Measurements from ENCODE around the gene LRRC26. TPM values are rescaled to one million over a fixed set of nuclear protein-coding genes. Genes with fewer than 3 reads are reported as not detected.
A peak's percentile ranks its signal among the peaks of the same experiment; 100 is the strongest.

LRRC26 gene, protein sequence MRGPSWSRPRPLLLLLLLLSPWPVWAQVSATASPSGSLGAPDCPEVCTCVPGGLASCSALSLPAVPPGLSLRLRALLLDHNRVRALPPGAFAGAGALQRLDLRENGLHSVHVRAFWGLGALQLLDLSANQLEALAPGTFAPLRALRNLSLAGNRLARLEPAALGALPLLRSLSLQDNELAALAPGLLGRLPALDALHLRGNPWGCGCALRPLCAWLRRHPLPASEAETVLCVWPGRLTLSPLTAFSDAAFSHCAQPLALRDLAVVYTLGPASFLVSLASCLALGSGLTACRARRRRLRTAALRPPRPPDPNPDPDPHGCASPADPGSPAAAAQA
- total RNA-seq = not detected

DNA sequence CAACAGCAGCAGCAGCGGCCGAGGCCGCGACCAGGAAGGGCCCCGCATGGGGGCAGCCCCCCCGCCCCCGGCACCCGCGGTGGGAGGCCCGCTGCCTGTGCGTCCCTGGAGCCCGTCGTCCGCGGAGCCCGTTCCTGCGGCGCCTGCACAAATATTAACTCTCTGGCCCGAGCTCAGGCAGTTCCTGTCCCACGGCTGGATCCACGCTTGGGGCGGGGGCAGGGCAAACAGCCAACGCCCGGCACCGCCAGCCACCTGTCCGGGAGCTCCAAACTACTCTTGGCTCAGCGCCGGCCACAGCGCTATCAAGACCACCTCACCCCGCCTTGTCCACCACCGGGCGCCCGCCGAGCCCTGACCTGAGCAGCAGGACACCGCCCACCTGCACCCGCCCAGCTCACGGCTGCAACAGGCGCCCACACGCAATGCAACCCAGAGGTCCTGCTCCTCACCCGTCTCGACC is at the start of gene LRRC26:
LRRC26 (minus strand) TSS at position 156 of the 463 bp plus-strand sequence; CDS start at position 48, 108 bp downstream.
- no peaks in the 10 kb centered on the region for H3K9me3 ChIP-seq (ENCODE audit: control insufficient read depth in 3 of 3, low read length in 3 of 3)
- no peaks in the 10 kb centered on the region for H3K36me3 ChIP-seq (ENCODE audit: control insufficient read depth in 3 of 3, insufficient read depth in 3 of 3, low read length in 3 of 3)
- H3K4me3 ChIP-seq (ENCODE audit: low read length in 3 of 3) = peak within 1 kb of the TSS in 2 of 3 donors; percentile 62 to 64
- H3K27me3 ChIP-seq (ENCODE audit: control insufficient read depth in 3 of 3, insufficient read depth in 3 of 3, low read length in 3 of 3) = peaks cover 60 to 94% (median 82%) of the 10 kb centered on the region in 3 donors
- no peak within 1 kb of the TSS for H3K27ac ChIP-seq (ENCODE audit: low read depth, low read length)
- peak within 1 kb of the TSS in 1 of 3 donors; percentile 45 for H3K9ac ChIP-seq (ENCODE audit: low read depth in 1 of 3, low read length in 3 of 3)
- peaks cover 13 to 23% (median 16%) of the 10 kb centered on the region in 3 donors for H3K4me1 ChIP-seq (ENCODE audit: control insufficient read depth in 3 of 3, insufficient read depth in 3 of 3, low read length in 3 of 3)

- Histone ChIP-seq H3K9ac (ENCODE audit: low read depth in 1 of 3, low read length in 3 of 3) (peak overlapping the region in 2 of 3 donors; percentile 8 to 80), H3K4me1 (ENCODE audit: control insufficient read depth in 3 of 3, insufficient read depth in 3 of 3, low read length in 3 of 3) (peaks cover 16 to 34% (median 22%) of the 10 kb centered on the region in 3 donors), H3K36me3 (ENCODE audit: control insufficient read depth in 3 of 3, insufficient read depth in 3 of 3, low read length in 3 of 3) (peaks cover 0 to 2% (median 0%) of the 10 kb centered on the region in 3 donors), H3K27me3 (ENCODE audit: control insufficient read depth in 3 of 3, insufficient read depth in 3 of 3, low read length in 3 of 3) (no peaks in the 10 kb centered on the region), H3K9me3 (ENCODE audit: control insufficient read depth in 3 of 3, low read length in 3 of 3) (no peaks in the 10 kb centered on the region), H3K4me3 (ENCODE audit: low read length in 3 of 3) (no peak overlapping the region), H3K27ac (ENCODE audit: low read depth, low read length) (no peak overlapping the region)
Measured at GRCh38 chr9:137218754-137219271, 49.0 kb upstream of the LRRC26 start.

DNA sequence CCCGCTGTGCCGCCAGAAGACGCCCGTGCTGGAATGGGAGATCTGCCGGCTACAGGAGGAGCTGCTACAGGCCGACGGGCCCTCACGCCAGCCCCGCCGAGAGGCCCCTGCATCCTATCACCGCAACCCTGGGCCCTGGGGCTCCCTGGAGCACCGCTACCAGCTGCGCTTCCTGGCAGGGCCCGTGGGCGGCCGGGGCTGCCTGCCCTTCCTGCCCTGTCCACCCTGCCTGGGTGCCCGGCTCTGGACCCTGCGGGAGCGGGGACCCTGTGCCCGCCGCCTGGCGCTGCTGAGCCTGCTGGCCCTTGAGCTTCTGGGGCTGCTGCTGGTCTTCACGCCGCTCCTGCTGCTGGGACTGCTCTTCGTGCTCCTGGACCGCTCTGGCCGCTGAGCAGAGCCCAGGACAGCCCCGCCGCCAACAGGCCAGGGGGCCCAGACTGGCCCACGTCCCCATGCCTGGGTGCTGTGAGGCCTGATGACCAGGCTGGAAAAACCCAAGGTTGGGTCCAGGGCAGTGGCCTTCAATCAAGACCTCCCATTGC is 48.4 kb upstream of the LRRC26 start:
- H3K9me3 ChIP-seq (ENCODE audit: control insufficient read depth in 3 of 3, low read length in 3 of 3) = no peaks in the 10 kb centered on the region
- H3K27me3 ChIP-seq (ENCODE audit: control insufficient read depth in 3 of 3, insufficient read depth in 3 of 3, low read length in 3 of 3) = no peaks in the 10 kb centered on the region
- peaks cover 0 to 2% (median 0%) of the 10 kb centered on the region in 3 donors for H3K36me3 ChIP-seq (ENCODE audit: control insufficient read depth in 3 of 3, insufficient read depth in 3 of 3, low read length in 3 of 3)
- H3K4me1 ChIP-seq (ENCODE audit: control insufficient read depth in 3 of 3, insufficient read depth in 3 of 3, low read length in 3 of 3) = peaks cover 14 to 34% (median 22%) of the 10 kb centered on the region in 3 donors
- H3K4me3 ChIP-seq (ENCODE audit: low read length in 3 of 3) = peak overlapping the region in 1 of 3 donors; percentile 58
- H3K9ac ChIP-seq (ENCODE audit: low read depth in 1 of 3, low read length in 3 of 3) = peak overlapping the region in 2 of 3 donors; percentile 8 to 80
- H3K27ac ChIP-seq (ENCODE audit: low read depth, low read length) = no peak overlapping the region

- Histone ChIP-seq H3K4me3 (ENCODE audit: low read length in 3 of 3) (peak overlapping the region; percentile 38 to 64 (median 58)), H3K9ac (ENCODE audit: low read depth in 1 of 3, low read length in 3 of 3) (peak overlapping the region; percentile 2 to 80 (median 69)), H3K9me3 (ENCODE audit: control insufficient read depth in 3 of 3, low read length in 3 of 3) (no peaks in the 10 kb centered on the region), H3K4me1 (ENCODE audit: control insufficient read depth in 3 of 3, insufficient read depth in 3 of 3, low read length in 3 of 3) (peaks cover 8 to 27% (median 16%) of the 10 kb centered on the region in 3 donors), H3K36me3 (ENCODE audit: control insufficient read depth in 3 of 3, insufficient read depth in 3 of 3, low read length in 3 of 3) (peaks cover 0 to 2% (median 0%) of the 10 kb centered on the region in 3 donors), H3K27me3 (ENCODE audit: control insufficient read depth in 3 of 3, insufficient read depth in 3 of 3, low read length in 3 of 3) (no peaks in the 10 kb centered on the region), H3K27ac (ENCODE audit: low read depth, low read length) (peak overlapping the region; percentile 25)
Measured at GRCh38 chr9:137217276-137218211, 47.7 kb upstream of the LRRC26 start.

DNA sequence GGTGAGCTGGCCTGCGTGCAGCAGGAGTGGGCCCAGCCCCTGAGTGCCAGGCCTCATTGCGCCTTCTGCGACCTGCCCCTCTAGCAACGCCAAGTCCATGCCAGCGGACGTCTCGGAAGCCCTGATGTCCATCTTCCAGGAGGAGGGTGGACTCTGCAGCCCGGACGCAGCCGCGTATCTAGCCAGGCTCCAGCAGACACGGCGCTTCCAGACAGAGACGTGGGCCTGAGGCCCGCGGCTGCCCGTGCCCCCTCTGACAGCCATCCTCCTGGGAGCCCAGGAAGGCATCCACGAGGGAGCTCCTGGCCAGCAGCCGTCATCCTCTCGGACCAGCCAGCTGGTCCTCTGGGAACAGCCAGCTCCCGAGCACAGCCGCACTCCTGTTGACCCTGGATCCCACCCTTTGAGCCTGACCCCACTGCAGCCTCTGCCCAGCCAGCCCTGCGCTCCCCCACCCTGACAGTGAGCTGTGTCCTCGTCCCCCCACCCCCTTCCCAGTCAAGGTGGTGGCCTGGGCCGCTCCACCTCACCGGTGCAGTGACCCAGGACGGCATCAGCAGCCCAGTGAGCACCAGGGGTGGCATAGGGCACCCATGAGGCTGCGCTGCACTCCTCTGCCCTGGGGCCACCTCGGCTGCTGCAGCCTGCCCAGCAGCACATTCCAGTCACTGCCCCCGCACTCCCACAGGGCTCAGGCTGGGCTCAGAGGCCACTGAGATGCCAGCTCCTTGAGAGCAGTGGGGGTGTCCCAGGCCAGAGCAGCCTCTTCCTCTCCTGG is 46.5 kb upstream of the LRRC26 start:
- no peaks in the 10 kb centered on the region for H3K27me3 ChIP-seq (ENCODE audit: control insufficient read depth in 3 of 3, insufficient read depth in 3 of 3, low read length in 3 of 3)
- H3K27ac ChIP-seq (ENCODE audit: low read depth, low read length) = no peak overlapping the region
- peak overlapping the region in 1 of 3 donors; percentile 69 for H3K9ac ChIP-seq (ENCODE audit: low read depth in 1 of 3, low read length in 3 of 3)
- H3K4me1 ChIP-seq (ENCODE audit: control insufficient read depth in 3 of 3, insufficient read depth in 3 of 3, low read length in 3 of 3) = peaks cover 8 to 27% (median 15%) of the 10 kb centered on the region in 3 donors
- H3K4me3 ChIP-seq (ENCODE audit: low read length in 3 of 3) = no peak overlapping the region
- no peaks in the 10 kb centered on the region for H3K9me3 ChIP-seq (ENCODE audit: control insufficient read depth in 3 of 3, low read length in 3 of 3)
- H3K36me3 ChIP-seq (ENCODE audit: control insufficient read depth in 3 of 3, insufficient read depth in 3 of 3, low read length in 3 of 3) = peaks cover 0 to 2% (median 0%) of the 10 kb centered on the region in 3 donors

GRCh38 chr9:137215196-137215986 is 45.5 kb upstream of the LRRC26 start:
- Histone ChIP-seq H3K4me1 (ENCODE audit: control insufficient read depth in 3 of 3, insufficient read depth in 3 of 3, low read length in 3 of 3) (peaks cover 8 to 27% (median 14%) of the 10 kb centered on the region in 3 donors), H3K27me3 (ENCODE audit: control insufficient read depth in 3 of 3, insufficient read depth in 3 of 3, low read length in 3 of 3) (no peaks in the 10 kb centered on the region), H3K9ac (ENCODE audit: low read depth in 1 of 3, low read length in 3 of 3) (no peak overlapping the region), H3K27ac (ENCODE audit: low read depth, low read length) (no peak overlapping the region), H3K4me3 (ENCODE audit: low read length in 3 of 3) (no peak overlapping the region), H3K36me3 (ENCODE audit: control insufficient read depth in 3 of 3, insufficient read depth in 3 of 3, low read length in 3 of 3) (peaks cover 0 to 2% (median 0%) of the 10 kb centered on the region in 3 donors), H3K9me3 (ENCODE audit: control insufficient read depth in 3 of 3, low read length in 3 of 3) (no peaks in the 10 kb centered on the region)

GRCh38 chr9:137214620-137215019 is 44.8 kb upstream of the LRRC26 start:
- Histone ChIP-seq H3K36me3 (ENCODE audit: control insufficient read depth in 3 of 3, insufficient read depth in 3 of 3, low read length in 3 of 3) (peaks cover 0 to 2% (median 0%) of the 10 kb centered on the region in 3 donors), H3K4me1 (ENCODE audit: control insufficient read depth in 3 of 3, insufficient read depth in 3 of 3, low read length in 3 of 3) (peaks cover 8 to 27% (median 14%) of the 10 kb centered on the region in 3 donors)

DNA sequence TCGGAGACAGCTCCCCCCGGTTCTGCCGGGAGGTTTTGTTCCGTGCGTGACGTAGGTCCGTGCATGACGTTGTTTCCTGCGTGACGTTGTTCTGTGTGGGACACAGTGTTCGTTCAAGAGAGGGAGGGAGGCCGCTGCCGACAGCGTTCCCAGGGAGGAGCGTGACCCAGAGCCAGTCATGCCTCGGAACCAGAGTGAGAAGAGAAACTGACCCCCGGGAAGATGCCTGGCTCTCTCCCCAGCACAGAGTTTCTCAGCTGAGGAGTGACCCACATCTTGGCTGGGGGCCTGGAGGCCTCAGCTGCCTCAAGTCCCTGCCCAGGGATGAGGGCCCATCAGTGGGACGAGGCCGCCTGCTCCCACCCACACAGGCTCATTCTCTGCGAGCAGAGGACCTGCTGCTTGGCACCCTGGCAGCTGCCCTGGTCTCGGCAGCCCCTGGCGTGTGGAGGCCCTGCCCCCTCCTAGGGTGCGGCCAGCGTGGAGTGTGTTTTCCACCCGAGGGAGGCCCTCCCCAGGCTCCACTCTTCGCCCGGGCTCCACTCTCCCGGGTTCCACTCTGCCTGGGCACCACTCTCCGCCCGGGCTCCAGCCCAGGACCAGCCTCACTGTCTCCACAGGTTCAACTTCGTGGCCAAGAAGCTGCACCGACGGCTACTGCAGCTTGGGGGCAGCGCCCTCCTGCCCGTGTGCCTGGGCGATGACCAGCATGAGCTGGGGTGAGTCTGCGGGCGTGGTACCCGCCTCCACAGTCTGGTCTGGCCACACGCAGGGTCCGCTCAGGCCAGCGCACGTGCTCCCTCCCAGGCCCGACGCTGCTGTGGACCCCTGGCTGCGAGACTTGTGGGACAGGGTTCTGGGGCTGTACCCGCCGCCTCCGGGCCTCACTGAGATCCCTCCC is 43.6 kb upstream of the LRRC26 start:
- no peaks in the 10 kb centered on the region for H3K9me3 ChIP-seq (ENCODE audit: control insufficient read depth in 3 of 3, low read length in 3 of 3)
- no peaks in the 10 kb centered on the region for H3K27me3 ChIP-seq (ENCODE audit: control insufficient read depth in 3 of 3, insufficient read depth in 3 of 3, low read length in 3 of 3)
- H3K27ac ChIP-seq (ENCODE audit: low read depth, low read length) = no peak overlapping the region
- peaks cover 8 to 19% (median 14%) of the 10 kb centered on the region in 3 donors for H3K4me1 ChIP-seq (ENCODE audit: control insufficient read depth in 3 of 3, insufficient read depth in 3 of 3, low read length in 3 of 3)
- no peak overlapping the region for H3K9ac ChIP-seq (ENCODE audit: low read depth in 1 of 3, low read length in 3 of 3)
- H3K4me3 ChIP-seq (ENCODE audit: low read length in 3 of 3) = no peak overlapping the region
- H3K36me3 ChIP-seq (ENCODE audit: control insufficient read depth in 3 of 3, insufficient read depth in 3 of 3, low read length in 3 of 3) = peaks cover 0 to 6% (median 5%) of the 10 kb centered on the region in 3 donors

More at GRCh38 chr9:137214620-137215019, 44.8 kb upstream of the LRRC26 start:
- Histone ChIP-seq H3K27ac (ENCODE audit: low read depth, low read length) (no peak overlapping the region), H3K4me3 (ENCODE audit: low read length in 3 of 3) (no peak overlapping the region), H3K9me3 (ENCODE audit: control insufficient read depth in 3 of 3, low read length in 3 of 3) (no peaks in the 10 kb centered on the region), H3K27me3 (ENCODE audit: control insufficient read depth in 3 of 3, insufficient read depth in 3 of 3, low read length in 3 of 3) (no peaks in the 10 kb centered on the region), H3K9ac (ENCODE audit: low read depth in 1 of 3, low read length in 3 of 3) (no peak overlapping the region)

Measured in skeletal muscle tissue (tissue), 4 donors.